Measurements from ENCODE around the gene SPAG16.

SPAG16 gene

GRCh38 chr2:214311931-214312749 is 1027.9 kb downstream of the SPAG16 start:
- DNase-seq = no peak

GRCh38 chr2:214315324-214315723 is 1031.1 kb downstream of the SPAG16 start:
- no peak for DNase-seq

GRCh38 chr2:214320211-214320610 is 1035.9 kb downstream of the SPAG16 start:
- no peak for DNase-seq

- no peak for DNase-seq
Observed at GRCh38 chr2:214322662-214323061, 1038.4 kb downstream of the SPAG16 start.

- DNase-seq = no peak
Observed at GRCh38 chr2:214325404-214325803, 1041.1 kb downstream of the SPAG16 start.

- no peak for DNase-seq
Observed at GRCh38 chr2:214328941-214329340, 1044.7 kb downstream of the SPAG16 start.

- DNase-seq = no peak
Observed at GRCh38 chr2:214341646-214342045, 1057.4 kb downstream of the SPAG16 start.

- DNase-seq = no peak
Observed at GRCh38 chr2:214358506-214358905, 1074.2 kb downstream of the SPAG16 start.

- no peak for DNase-seq
Observed at GRCh38 chr2:214361116-214361515, 1076.9 kb downstream of the SPAG16 start.

GRCh38 chr2:214365549-214365948 is 1081.3 kb downstream of the SPAG16 start:
- DNase-seq = no peak

GRCh38 chr2:214367171-214367570 is 1082.9 kb downstream of the SPAG16 start:
- no peak for DNase-seq

- no peak for DNase-seq
Observed at GRCh38 chr2:214376618-214377285, 1092.5 kb downstream of the SPAG16 start.

- no peak for DNase-seq
Observed at GRCh38 chr2:214377286-214377624, 1093.0 kb downstream of the SPAG16 start.

- DNase-seq = no peak
Observed at GRCh38 chr2:214378455-214379103, 1094.3 kb downstream of the SPAG16 start.

- no peak for DNase-seq
Observed at GRCh38 chr2:214379227-214379626, 1095.0 kb downstream of the SPAG16 start.

GRCh38 chr2:214380681-214381080 is 1096.4 kb downstream of the SPAG16 start:
- DNase-seq = no peak

GRCh38 chr2:214382229-214382628 is 1098.0 kb downstream of the SPAG16 start:
- DNase-seq = no peak

- no peak for DNase-seq
Observed at GRCh38 chr2:214386720-214387119, 1102.5 kb downstream of the SPAG16 start.

GRCh38 chr2:214389334-214389733 is 1105.1 kb downstream of the SPAG16 start:
- DNase-seq = no peak

- no peak for DNase-seq
Observed at GRCh38 chr2:214393796-214394195, 1109.5 kb downstream of the SPAG16 start.

- no peak for DNase-seq
Observed at GRCh38 chr2:214395040-214395439, 1110.8 kb downstream of the SPAG16 start.

GRCh38 chr2:214401580-214401979 is 1117.3 kb downstream of the SPAG16 start:
- DNase-seq = no peak

- DNase-seq = no peak
Observed at GRCh38 chr2:214410128-214410775, 1126.0 kb downstream of the SPAG16 start.
